NCI-H146 (cell line): ENCODE results near the gene LSM2.
"Not testable (repeated sequence)": the region's sequence is repeated elsewhere in the genome, so short reads cannot be mapped to it uniquely, and the experiment has no call there.

Experiments
- DNase-seq: peaks from one replicate; lab custom pipeline; 2025; lab: John Stamatoyannopoulos, UW

Gene LSM2

DNA sequence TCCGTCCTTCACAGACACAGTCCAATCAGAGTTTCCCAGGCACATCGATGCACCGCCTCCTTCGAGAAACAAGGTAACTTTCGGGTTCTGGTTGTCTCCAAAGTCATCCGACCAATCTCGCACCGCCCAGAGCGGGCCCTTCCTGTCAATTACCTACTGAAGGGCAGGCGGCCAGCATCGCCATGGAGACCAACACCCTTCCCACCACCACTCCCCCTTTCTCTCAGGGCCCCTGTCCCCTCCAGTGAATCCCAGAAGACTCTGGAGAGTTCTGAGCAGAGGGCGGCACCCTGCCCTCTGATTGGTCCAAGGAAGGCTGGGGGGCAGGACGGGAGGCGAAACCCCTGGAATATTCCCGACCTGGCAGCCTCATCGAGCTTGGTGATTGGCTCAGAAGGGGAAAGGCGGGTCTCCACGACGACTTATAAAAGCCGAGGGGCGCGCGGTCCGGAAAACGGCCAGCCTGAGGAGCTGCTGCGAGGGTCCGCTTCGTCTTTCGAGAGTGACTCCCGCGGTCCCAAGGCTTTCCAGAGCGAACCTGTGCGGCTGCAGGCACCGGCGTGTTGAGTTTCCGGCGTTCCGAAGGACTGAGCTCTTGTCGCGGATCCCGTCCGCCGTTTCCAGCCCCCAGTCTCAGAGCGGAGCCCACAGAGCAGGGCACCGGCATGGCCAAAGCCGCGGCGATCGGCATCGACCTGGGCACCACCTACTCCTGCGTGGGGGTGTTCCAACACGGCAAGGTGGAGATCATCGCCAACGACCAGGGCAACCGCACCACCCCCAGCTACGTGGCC is 20.7 kb upstream of the LSM2 start, which contains the start of gene HSPA1B:
Gene HSPA1B (plus strand): TSS at position 453 of the 794 bp plus-strand sequence. CDS start 213 bp downstream, at position 666.
- DNase-seq, result peak; percentile 100

DNA sequence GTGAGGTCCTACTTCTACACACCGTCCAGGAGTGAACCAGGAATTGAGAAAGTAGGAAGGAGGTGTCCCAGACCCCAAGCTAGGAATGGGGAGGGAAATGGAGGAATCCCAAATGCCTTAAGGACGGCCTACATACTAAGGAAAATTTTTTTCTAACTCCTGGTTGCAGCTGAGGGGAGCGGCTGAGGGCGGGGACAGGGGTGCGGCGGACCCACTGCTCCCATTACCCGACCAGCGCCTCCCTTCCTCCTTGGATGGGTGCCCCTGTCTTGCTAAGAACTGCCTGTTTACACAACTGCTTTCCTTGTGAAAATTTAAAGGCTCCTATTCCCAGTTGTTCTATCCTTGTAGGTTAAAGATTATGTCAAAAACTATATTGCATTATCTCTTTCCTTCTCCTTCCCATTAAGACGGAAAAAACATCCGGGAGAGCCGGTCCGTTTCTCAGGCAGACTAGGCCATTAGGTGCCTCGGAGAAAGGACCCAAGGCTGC is 20.1 kb upstream of the LSM2 start:
- peak; percentile 82 for DNase-seq

DNA sequence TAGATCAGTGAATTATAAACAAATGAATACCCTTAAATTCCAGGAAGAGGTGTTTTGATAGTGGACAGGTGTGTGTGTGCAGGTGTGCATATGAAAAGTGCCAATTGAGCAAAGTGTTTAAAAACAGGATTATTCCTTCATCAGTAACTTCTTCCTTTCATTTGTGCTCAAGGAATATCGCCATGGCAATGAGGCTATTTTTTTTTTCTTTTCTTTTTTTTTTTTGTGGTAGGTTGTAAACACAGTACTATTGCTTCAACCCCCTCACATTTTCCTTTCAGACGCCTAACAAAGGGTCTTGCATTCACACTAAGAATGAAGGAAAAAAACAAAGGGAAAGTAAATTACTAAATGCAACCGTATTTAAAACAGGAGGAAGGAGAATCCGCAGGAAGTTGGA is 18.8 kb upstream of the LSM2 start:
- DNase-seq, result no peak

DNA sequence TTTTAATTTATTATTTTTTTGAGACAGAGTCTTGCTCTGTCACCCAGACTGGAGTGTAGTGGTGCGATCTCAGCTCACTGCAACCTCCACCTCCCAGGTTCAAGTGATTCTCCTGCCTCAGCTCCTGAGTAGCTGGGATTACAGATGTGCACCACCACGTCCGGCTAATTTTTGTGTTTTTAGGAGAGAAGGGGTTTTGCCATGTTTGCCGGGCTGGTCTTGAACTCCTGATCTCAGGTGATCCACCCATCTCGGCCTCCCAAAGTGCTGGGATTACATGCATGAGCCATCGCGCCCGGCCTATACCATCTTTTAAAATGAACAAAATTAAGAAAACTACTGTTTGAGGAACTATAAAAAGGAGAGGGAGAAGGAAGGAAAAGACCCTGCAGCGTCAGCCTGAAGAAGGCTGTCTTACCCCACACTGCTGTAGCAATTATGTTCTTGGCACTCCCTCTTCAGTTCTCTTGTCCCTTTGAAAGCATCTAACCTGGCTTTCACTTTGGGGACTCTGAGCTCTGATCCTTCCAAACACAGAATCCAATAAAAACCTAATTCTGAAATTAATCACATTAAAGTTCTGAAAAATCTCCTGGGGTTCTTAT is 16.9 kb upstream of the LSM2 start:
- DNase-seq, result not testable (repeated sequence)

DNA sequence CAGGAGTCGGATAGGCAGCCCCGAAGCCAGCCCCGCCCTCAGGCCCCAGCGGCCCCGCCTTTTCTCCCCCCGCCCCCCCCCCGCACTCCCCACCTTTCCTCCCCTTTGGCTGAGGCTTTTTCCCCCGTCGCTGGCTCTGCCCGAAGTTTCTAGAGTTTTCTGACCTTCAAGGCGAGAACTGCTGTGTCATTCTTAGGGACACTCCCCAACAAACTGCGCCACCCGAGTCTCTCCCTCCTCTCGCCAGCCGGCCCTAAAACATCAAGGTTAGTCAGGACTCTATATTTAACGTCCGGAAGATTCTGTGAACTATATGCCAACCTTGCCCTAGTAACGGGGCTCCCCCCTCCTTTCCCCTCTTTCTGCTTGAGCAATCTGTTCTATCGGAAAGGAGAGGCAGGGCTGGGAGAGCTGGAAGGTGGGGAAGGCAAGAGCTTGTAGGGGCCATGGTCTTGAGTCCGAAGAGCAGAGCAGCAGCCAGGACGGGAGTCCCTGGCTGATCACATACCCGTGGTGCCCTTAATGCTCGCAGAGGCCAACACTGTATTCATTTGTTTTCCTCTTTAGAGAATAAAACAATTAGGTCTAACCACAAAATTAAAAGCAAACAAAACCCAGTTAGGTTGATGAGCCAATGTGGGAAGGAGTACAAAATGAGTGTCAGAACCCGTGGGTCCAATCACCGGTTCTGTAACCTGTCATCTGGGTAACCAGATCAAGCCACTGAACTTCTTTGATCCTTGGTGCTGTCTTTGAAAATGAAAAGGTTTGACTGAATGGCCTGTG is 15.5 kb upstream of the LSM2 start:
- DNase-seq, result peak; percentile 60

DNA sequence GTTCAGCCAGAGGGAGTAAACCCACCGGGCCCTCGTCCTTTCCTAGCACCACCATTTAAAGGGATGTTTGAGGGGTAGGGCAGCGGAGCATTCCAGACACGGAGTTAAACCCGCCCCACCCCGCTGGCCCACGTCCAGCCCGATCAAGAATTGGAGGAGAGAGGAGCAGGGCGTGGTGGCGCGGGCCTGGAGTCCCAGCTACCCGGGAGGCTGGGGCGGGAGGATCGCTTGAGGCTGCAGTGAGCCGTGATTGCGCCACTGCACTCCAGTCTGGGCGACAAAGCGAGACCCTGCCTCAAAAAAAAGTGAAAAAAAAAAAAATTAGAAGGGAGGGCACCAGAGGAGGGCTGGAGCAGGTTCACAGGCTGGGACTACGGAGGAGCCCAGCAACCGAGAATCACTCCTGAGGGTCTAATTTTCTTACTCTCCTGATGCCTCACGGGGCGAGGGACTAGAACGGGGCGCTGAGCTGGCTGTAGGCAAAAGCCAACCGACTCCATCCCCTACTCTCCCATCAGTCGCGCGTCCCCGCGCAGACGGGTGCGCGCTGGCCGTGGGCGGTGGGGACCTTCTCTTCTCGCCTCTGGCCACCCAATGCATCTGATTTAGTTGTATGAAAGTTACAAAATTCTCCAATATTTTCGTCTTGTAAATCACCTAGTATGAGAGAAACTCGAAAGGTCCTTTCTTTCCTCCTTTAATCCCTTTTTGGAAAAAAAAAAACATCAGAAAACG is 14.7 kb upstream of the LSM2 start:
- DNase-seq, result peak; percentile 61

DNA sequence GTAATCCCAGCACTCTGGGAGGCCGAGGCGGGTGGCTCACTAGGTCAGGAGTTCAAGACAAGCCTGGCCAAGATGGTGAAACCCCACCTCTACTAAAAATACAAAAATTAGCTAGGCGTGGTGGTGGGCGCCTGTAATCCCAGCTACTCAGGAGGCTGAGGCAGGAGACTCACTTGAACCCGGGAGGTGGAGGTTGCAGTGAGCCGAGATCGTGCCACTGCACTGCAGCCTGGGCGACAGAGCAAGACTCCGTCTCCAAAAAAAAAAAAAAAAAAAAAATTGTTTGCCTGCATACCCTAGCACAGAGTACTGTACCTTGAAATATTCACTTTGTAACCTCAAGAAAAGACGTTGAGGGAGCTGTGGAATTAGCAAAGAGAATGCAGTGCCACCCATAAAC is 13.6 kb upstream of the LSM2 start:
- not testable (repeated sequence) for DNase-seq

DNA sequence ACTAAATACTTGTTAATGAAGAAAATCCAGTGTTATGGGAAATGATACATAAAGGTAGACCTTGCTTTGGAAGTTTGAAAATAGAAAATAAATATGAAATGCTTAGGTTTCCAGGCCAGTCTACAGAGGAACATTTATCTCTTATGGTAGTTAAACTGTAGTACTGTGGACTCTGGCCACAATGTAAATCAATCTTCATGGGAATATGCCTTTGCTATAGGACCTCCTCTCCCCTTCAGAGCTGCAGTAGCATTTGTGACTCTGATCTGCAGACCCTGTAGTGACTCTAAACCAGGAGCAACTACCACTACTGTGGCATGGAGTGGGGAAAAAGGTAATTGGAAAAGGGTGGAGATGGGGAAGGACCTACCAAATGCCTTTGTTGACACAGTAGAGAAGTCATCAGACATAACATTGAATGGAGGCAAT is 13.1 kb upstream of the LSM2 start:
- DNase-seq, result no peak

DNA sequence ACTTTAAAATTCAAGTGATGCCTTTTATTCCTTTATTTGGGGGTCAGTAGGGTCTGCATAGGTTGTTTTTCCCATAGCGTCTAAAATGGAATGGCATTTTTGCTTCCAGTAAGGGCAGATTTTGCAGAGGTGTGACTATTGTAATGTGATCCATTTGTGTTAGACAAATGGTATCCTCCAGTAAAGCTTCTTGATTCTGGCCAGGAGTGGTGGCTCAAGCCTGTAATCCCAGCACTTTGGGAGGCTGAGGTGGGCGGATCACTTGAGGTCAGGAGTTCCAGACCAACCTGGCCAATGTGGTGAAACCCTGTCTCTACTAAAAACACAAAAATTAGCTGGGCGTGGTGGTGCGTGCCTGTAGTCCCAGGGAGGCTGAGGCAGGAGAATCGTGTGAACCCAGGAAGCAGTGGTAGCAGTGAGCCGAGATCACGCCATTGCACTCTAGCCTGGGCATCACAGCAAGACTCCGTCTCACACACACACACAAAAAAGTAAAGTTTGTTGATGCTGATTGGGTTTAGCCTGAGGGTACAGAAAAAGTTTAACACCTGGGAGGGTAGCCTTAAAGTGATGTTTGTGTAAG is 11.3 kb upstream of the LSM2 start:
- DNase-seq, result not testable (repeated sequence)

DNA sequence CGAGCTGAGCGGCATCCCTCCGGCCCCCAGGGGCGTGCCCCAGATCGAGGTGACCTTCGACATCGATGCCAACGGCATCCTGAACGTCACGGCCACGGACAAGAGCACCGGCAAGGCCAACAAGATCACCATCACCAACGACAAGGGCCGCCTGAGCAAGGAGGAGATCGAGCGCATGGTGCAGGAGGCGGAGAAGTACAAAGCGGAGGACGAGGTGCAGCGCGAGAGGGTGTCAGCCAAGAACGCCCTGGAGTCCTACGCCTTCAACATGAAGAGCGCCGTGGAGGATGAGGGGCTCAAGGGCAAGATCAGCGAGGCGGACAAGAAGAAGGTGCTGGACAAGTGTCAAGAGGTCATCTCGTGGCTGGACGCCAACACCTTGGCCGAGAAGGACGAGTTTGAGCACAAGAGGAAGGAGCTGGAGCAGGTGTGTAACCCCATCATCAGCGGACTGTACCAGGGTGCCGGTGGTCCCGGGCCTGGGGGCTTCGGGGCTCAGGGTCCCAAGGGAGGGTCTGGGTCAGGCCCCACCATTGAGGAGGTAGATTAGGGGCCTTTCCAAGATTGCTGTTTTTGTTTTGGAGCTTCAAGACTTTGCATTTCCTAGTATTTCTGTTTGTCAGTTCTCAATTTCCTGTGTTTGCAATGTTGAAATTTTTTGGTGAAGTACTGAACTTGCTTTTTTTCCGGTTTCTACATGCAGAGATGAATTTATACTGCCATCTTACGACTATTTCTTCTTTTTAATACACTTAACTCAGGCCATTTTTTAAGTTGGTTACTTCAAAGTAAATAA is 10.6 kb upstream of the LSM2 start:
- not testable (repeated sequence) for DNase-seq

DNA sequence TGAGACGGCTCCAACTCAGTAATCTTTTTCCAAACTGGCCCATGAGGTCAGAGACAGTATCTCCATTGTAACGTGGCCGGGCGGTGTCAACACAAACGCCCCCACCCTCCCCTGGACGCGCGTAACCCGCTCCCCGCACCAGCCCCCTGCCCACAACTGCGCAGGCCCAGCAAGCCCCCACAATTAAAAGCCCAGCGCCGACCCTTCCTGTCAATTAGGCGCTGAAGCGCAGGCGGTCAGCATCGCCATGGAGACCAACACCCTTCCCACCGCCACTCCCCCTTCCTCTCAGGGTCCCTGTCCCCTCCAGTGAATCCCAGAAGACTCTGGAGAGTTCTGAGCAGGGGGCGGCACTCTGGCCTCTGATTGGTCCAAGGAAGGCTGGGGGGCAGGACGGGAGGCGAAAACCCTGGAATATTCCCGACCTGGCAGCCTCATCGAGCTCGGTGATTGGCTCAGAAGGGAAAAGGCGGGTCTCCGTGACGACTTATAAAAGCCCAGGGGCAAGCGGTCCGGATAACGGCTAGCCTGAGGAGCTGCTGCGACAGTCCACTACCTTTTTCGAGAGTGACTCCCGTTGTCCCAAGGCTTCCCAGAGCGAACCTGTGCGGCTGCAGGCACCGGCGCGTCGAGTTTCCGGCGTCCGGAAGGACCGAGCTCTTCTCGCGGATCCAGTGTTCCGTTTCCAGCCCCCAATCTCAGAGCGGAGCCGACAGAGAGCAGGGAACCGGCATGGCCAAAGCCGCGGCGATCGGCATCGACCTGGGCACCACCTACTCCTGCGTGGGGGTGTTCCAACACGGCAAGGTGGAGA is 8.5 kb upstream of the LSM2 start, which contains the start of the genes HSPA1A and HSPA1L:
Gene HSPA1A (plus strand): TSS at position 519 of the 814 bp plus-strand sequence. CDS start 214 bp downstream, at position 733.
Gene HSPA1L (minus strand): TSS at position 259 of the 814 bp plus-strand sequence. CDS start 3,311 bp downstream, outside the sequence.
- DNase-seq, result peak; percentile 98

DNA sequence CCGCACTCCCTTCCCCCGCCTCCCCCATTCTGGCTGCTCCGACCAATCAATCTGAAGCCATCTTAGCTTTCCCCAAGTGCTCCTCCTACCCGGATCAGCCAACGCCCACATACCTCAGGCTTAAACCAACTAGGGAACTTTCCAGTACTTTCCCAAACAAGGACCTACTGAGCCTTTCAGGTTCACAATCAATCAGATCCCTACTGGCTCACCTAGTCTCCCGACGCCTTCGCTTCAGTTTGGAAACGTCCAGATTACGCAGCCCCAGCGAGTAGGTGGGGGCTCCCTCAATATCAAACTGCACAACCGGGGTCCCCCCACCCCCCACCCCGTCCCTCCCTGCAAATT is 7.9 kb upstream of the LSM2 start:
- peak; percentile 97 for DNase-seq

DNA sequence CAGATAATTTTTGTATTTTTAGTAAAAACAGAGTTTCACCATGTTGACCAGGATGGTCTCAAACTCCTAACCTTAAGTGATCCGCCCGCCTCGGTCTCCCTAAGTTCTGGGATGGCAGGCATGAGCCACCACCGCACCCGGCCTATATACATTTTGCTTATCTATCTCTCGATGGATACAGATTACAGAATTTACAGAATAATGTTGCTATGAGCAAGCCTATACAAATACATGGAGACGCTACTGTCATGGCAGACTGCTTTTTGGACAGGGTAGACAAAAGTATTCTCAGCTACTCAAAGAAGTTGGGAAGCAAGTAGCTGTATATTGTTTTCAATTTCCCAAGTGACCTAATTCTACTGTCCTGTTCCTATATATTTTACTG is 6.7 kb upstream of the LSM2 start:
- DNase-seq, result no peak

DNA sequence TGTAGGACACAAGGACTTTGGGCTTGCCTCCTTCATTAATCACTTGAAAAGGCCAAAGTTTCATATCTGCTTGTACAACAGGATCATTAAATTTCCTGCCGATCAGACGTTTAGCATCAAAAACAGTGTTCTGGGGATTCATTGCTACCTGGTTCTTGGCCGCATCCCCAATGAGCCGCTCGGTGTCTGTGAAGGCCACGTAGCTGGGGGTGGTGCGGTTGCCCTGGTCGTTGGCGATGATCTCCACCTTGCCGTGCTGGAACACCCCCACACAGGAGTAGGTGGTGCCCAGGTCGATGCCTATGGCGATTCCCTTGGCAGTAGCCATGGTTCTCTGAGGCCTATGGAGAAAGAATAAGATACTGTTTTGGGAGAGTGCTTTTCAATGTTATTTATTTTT is 4.9 kb upstream of the LSM2 start:
- DNase-seq, result no peak

DNA sequence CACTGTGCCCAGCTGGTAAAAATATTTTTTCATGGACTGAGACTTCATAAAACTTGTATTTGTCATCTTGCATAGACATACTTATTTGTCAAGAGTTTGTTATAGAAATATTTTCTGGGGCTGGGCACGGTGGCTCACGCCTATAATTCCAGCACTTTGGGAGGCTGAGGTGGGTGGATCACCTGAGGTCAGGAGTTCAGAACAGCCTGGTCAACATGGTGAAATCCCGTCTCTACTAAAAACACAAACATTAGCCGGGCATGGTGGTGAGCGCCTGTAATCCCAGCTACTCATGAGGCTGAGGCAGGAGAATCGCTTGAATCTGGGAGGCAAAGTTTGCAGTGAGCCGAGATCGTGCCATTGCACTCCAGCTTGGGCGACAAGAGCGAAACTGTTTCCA is 1.8 kb upstream of the LSM2 start:
- not testable (repeated sequence) for DNase-seq

DNA sequence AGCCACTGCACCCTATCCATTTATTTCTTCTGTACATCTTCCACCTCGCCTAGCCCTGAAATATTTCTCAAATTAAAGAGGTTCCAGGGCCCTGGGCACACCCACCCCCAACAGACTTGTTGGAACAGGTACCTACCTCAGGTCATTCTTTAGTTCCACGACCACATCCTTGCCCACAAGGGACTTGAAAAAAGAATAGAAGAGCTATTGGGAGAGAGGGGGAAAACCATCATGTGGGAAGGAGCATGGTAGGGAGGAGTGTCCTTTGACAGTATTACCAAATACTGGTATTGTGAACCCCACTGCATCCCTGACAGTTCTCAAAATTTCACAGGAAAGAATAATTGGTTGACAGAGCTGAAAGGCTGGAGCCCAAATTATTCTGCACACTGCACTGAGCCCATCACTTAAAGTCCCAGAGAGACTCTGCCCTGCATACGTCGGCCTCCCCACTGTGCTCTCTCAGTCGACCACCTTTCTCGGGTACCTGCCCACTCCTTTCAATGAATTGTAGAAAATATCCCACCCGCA is 762 bp downstream of the LSM2 start:
- no peak for DNase-seq

DNA sequence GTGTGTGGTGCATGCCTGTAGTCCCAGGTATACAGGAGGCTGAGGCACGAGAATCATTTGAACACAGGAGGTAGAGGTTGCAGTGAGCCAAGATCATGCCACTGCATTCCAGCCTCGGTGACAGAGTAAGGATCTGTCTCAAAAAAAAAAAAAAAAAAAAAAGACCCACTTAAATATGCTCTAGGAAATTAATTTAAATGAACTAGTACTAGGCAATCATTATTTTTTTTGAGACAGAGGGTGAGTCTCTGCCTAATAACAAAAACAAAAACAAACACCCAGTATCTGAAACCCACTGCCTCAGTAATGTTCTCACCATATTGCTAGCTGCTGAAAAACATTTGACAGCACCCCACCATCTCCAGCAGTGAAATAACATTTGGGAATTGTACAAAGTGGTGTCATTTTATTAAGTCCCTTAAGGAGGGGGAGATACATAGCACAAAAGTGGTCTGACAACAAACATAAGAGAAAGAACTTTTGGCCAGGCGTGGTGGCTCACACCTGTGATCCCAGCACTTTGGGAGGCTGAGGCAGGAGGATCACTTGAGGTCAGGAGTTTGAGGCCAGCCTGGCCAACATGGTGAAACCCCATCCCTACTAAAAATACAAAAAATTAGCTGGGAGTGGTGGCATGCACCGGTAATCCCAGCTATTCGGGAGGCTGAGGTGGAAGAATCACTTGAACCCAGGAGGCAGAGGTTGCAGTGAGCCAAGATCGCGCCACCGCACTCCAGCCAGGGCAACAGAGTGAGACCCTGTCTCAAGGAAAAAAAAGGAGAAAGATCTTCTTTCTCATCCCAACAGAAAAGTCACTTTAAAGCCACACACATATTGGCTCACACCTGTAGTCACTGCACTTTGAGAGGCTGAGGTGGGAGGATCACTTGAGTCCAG is 5.5 kb downstream of the LSM2 start:
- not testable (repeated sequence) for DNase-seq

DNA sequence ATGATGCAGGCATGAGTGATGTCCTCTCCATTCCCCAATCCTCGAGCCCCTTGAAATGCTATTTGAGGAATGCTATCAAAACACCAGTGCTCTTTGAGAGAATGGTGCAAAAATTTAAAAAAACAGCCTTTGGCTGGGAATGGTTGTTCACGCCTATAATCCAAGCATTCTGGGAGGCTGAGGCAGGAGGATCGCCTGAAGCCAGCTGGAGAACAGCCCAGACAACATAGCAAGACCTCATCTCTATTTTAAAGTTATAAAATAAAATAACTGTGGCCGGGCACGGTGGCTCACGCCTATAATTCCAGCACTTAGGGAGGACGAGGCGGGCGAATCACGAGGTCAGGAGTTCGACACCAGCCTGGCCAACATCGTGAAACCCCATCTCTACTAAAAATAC is 7.0 kb downstream of the LSM2 start:
- no peak for DNase-seq
